OCI-LY7 (cell line): ENCODE results near the gene ARHGEF39.
"Not testable (repeated sequence)": the region's sequence is repeated elsewhere in the genome, so short reads cannot be mapped to it uniquely, and the experiment has no call there.

ENCODE experiments used
- CTCF ChIP-seq: fragments of 200-600 bp; sonication (generic); conservative IDR thresholded peaks from 2 replicates; pipeline ENCODE4 v1.5.1; 2014; ENCODE audit warnings: mild to moderate bottlenecking, antibody characterized with exemption, low read length, moderate library complexity, mixed read lengths
- EZH2phosphoT487 ChIP-seq: fragments of 200-600 bp; sonication (generic); IDR thresholded peaks from 2 replicates; pipeline ENCODE4 v1.6.1; 2018; ENCODE audit warnings: low read depth, borderline replicate concordance, mild to moderate bottlenecking, mixed run types, antibody characterized with exemption, low read length, moderate library complexity, mixed read lengths

- not testable (repeated sequence) for TF ChIP-seq CTCF, EZH2phosphoT487
Measured at GRCh38 chr9:35640431-35640830, 24.6 kb downstream of the ARHGEF39 start.
